DND-41 (cell line): ENCODE data around the gene RANBP17.

Source experiments
- ATAC-seq: fragments of 200-7000 bp; cut with Tn5 transposase; 3 replicates; pipeline ENCODE4 v1.9.1; 2021; ENCODE audit warnings: low read depth; ENCODE audit not compliant: insufficient read depth
- DNase-seq: peaks from one replicate; pipeline ENCODE4 v3.0.0-alpha.2; 2020
- H2AFZ ChIP-seq: 2 replicates; pipeline ENCODE4 v1.6.0; 2012; ENCODE audit warnings: low read depth, low read length
- H3K27ac ChIP-seq: 2 replicates; pipeline ENCODE4 v1.5.1; 2012; ENCODE audit warnings: low read length, inconsistent platforms
- H3K27me3 ChIP-seq: fragments of 200-600 bp; sonication (generic); 2 replicates; pipeline ENCODE4 v1.6.0; 2012; ENCODE audit warnings: low read length, mild to moderate bottlenecking, inconsistent platforms; ENCODE audit not compliant: insufficient read depth, poor library complexity
- H3K36me3 ChIP-seq: 2 replicates; pipeline ENCODE4 v1.5.1; 2012; ENCODE audit warnings: low read length, inconsistent platforms; ENCODE audit not compliant: insufficient read depth
- H3K4me1 ChIP-seq: 2 replicates; pipeline ENCODE4 v1.5.1; 2012; ENCODE audit warnings: mild to moderate bottlenecking, low read length; ENCODE audit not compliant: insufficient read depth
- H3K4me2 ChIP-seq: 2 replicates; pipeline ENCODE4 v1.6.0; 2012; ENCODE audit warnings: mild to moderate bottlenecking, moderate library complexity, low read length, inconsistent platforms; ENCODE audit not compliant: insufficient read depth
- H3K4me3 ChIP-seq, 2 experiments: fragments of 200-600 bp in 1 of 2; shearing (Covaris generic) in 1 of 2; 2 replicates each; pipeline ENCODE4 v1.5.1; 2012 to 2016; ENCODE audit warnings: inconsistent platforms in 2 of 2, low read length in 2 of 2, mild to moderate bottlenecking in 2 of 2, low read depth in 1 of 2, moderate library complexity in 1 of 2
- H3K79me2 ChIP-seq: 2 replicates; pipeline ENCODE4 v1.6.0; 2012; ENCODE audit warnings: low read length, inconsistent platforms; ENCODE audit not compliant: insufficient read depth
- H3K9ac ChIP-seq: 2 replicates; pipeline ENCODE4 v1.6.0; 2012; ENCODE audit warnings: low read depth, mild to moderate bottlenecking, inconsistent platforms, low read length, moderate library complexity
- H3K9me3 ChIP-seq: 2 replicates; pipeline ENCODE4 v1.5.1; 2012; ENCODE audit warnings: low read length, moderate library complexity, mild to moderate bottlenecking, inconsistent platforms; ENCODE audit not compliant: insufficient read depth, severe bottlenecking
- H4K20me1 ChIP-seq: 2 replicates; pipeline ENCODE4 v1.6.0; 2012; ENCODE audit warnings: low read length; ENCODE audit not compliant: insufficient read depth
- EZH2 ChIP-seq: IDR thresholded peaks from 3 replicates; pipeline ENCODE4 v1.6.1; 2012; ENCODE audit warnings: borderline replicate concordance, low read depth, mild to moderate bottlenecking, moderate library complexity, low read length, inconsistent platforms; ENCODE audit not compliant: severe bottlenecking
- TF ChIP-seq, protein P1 (sequence below): IDR thresholded peaks from 2 replicates; pipeline ENCODE4 v1.5.1; 2012; ENCODE audit warnings: borderline replicate concordance, low read length, moderate library complexity, mild to moderate bottlenecking; ENCODE audit not compliant: poor library complexity, severe bottlenecking; ENCODE audit errors: extremely low read depth

RANBP17 gene

DNA sequence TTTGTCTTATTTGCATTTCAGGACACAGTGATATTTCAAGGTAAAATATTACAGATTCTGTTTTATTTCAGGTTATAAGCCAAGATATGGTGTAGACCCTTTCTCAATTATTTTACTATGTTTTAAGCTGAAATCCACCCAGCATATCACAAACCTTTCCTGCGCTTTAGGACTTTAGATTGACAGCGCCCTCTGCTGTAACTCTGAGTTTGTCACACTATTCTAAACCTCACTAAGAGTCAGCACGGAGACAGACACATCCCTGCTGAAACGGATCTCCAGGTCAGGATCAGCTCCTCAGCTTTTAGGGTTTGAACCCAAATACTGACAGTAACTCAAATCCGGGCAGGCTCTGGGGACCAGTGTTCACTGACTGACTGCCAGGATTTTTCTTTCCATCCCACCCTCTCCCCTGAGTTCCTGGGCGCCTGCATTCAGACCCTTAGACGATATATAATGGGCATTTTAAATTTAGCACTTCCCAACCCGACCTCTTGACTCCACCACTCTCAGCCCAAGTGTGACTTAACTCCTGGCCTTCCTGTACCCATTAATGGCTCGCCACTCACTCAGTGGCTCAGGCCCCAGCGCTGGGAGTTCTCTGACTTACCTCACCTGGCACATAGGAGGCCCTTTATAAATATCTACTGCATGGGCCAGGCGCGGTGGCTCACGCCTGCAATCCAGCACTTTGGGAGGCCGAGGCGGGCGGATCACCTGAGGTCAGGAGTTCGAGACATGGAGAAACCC is 480.7 kb downstream of the RANBP17 start:
- peaks cover 5% of the 10 kb centered on the region; the same call in 1 of the 2 replicates for H3K4me1 ChIP-seq
- TF ChIP-seq, protein P1, sequence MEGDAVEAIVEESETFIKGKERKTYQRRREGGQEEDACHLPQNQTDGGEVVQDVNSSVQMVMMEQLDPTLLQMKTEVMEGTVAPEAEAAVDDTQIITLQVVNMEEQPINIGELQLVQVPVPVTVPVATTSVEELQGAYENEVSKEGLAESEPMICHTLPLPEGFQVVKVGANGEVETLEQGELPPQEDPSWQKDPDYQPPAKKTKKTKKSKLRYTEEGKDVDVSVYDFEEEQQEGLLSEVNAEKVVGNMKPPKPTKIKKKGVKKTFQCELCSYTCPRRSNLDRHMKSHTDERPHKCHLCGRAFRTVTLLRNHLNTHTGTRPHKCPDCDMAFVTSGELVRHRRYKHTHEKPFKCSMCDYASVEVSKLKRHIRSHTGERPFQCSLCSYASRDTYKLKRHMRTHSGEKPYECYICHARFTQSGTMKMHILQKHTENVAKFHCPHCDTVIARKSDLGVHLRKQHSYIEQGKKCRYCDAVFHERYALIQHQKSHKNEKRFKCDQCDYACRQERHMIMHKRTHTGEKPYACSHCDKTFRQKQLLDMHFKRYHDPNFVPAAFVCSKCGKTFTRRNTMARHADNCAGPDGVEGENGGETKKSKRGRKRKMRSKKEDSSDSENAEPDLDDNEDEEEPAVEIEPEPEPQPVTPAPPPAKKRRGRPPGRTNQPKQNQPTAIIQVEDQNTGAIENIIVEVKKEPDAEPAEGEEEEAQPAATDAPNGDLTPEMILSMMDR: peak; percentile 85
- TF ChIP-seq EZH2: no peak
- no peaks in the 10 kb centered on the region for H3K36me3 ChIP-seq
- DNase-seq: peak; percentile 64
- no peak overlapping the region for H3K9ac ChIP-seq
- H3K4me2 ChIP-seq: no peak overlapping the region
- H3K27me3 ChIP-seq: no peaks in the 10 kb centered on the region
- H3K4me3 ChIP-seq: no peak overlapping the region
- H3K9me3 ChIP-seq: no peaks in the 10 kb centered on the region
- H4K20me1 ChIP-seq: no peaks in the 10 kb centered on the region
- no peak overlapping the region for H3K27ac ChIP-seq
- ATAC-seq: peak; percentile 96
- peak overlapping the region; percentile 41 for H2AFZ ChIP-seq
- no peaks in the 10 kb centered on the region for H3K79me2 ChIP-seq

DNA sequence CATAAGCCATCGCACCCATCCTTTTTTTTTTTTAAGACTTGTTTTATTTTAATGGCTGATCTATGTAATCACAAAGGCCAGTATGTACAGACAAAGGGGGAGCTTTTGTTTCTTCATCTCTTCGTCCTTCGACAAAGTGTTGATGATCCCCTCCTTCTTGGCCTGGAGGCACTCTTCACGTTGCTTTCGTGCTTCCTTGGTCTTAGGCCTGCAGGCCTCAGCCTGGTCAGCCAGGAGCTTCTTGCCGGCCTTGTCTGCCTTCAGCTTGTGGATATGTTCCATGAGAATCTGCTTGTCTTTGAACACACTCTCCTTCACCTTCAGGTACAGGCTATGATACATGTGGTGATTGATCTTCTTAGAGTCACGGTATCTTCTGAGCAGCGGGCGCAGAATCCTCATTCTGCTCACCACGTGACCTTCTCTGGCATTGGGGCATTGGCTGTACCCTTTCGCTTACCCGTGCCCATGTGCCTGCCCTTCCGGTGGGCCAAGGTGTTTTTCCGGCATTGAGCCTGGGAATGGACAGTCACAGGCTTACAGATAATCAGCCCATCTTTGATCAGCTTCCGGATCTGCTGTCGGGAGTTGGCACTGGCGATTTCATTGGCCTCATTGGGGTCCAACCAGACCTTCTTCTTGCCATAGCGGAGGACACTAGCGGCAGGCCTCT is 483.3 kb downstream of the RANBP17 start:
- ATAC-seq (no peak), DNase-seq (no peak)
- Histone ChIP-seq H3K4me3 (no peak overlapping the region), H4K20me1 (no peaks in the 10 kb centered on the region), H3K27ac (no peak overlapping the region), H3K79me2 (no peaks in the 10 kb centered on the region), H3K36me3 (no peaks in the 10 kb centered on the region), H3K27me3 (no peaks in the 10 kb centered on the region), H3K9ac (no peak overlapping the region), H2AFZ (no peak overlapping the region), H3K4me1 (peaks cover 5% of the 10 kb centered on the region; the same call in 1 of the 2 replicates), H3K4me2 (no peak overlapping the region), H3K9me3 (no peaks in the 10 kb centered on the region)
- TF ChIP-seq EZH2: no peak
- TF ChIP-seq, protein P1: no peak
